Measurements from ENCODE around the gene PLXNC1.

DNA sequence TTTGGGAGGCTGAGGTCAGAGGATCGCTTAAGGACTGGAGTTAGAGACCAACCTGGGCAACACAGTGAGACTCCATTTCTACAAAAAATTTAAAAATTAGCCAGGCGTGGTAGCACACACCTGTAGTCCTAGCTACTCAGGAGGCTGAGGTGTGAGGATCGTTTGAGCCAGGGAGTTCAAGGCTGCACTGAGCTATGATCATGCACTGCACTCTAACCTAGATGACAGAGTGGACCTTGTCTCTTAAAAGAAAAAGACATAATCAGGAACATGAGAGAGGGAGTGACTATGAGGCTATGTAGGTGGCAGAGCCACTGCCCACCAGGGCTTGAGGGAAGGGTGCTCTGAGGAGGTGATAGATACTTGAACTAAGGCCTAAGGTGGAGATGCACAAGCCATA lies 49.2 kb upstream of the PLXNC1 start:
- TF ChIP-seq CTCF (IDR thresholded peaks at IDR 0.05), result no peak
- TF ChIP-seq POLR2A (IDR thresholded peaks at IDR 0.05), result no peak
